Tibial nerve (tissue), 3 donors: ENCODE data around the gene TAS1R2.

Experiments used
- CTCF ChIP-seq, 5 experiments: fragments of 200-600 bp in 3 of 5; fragments of 450-650 bp in 2 of 5; sonication (generic) in 3 of 5; IDR thresholded peaks; one replicate each; pipeline ENCODE4 v1.5.1; 2016 to 2019; ENCODE audit warnings: antibody characterized with exemption in 5 of 5, mild to moderate bottlenecking in 3 of 5, moderate library complexity in 2 of 5
- POLR2A ChIP-seq, 2 donors: fragments of 450-650 bp; IDR thresholded peaks; one replicate each; pipeline ENCODE4 v1.6.1; 2017; ENCODE audit warnings: antibody characterized with exemption in 2 of 2, mild to moderate bottlenecking in 2 of 2, moderate library complexity in 2 of 2

- no peak for TF ChIP-seq CTCF (IDR thresholded peaks at IDR 0.05)
- no peak for TF ChIP-seq POLR2A (IDR thresholded peaks at IDR 0.05)
Measured at GRCh38 chr1:18874600-18874999, 15.1 kb upstream of the TAS1R2 start.
